Measurements from ENCODE around the gene C15orf39. TPM values are rescaled to one million over a fixed set of nuclear protein-coding genes. Genes with fewer than 3 reads are reported as not detected.

Gene C15orf39
- total and polyA plus RNA-seq, 2 of the 13 experiments (the other 11 are each of a cell fraction or from before 2014, with no cell fraction given): 6.2 to 13.5 TPM

- Histone ChIP-seq H4K20me1 (ENCODE audit: insufficient read depth, low read length) (peaks cover 19% of the 10 kb centered on the region), H3K36me3 (replicated peaks in 1 of 2; ENCODE audit: control insufficient read depth in 1 of 2, insufficient read depth in 2 of 2, low read length in 2 of 2) (no peaks in the 10 kb centered on the region), H2AFZ (ENCODE audit: low read length) (no peak overlapping the region), H3K27ac (ENCODE audit: extremely low read length, insufficient read depth, low read length) (peak overlapping the region; percentile 54), H3K9me3 (ENCODE audit: low read length) (no peaks in the 10 kb centered on the region), H3K4me1 (ENCODE audit: insufficient read depth, low read length) (peaks cover 69% of the 10 kb centered on the region), H3K79me2 (ENCODE audit: insufficient read depth, low read length) (peaks cover 37% of the 10 kb centered on the region), H3K27me3 (ENCODE audit: control insufficient read depth in 1 of 2, insufficient read depth in 2 of 2, low read length in 2 of 2) (no peaks in the 10 kb centered on the region; a peak in 1 of 5 replicates), H3K9ac (ENCODE audit: insufficient read depth, low read depth, low read length) (peak overlapping the region; percentile 51), H3K4me2 (ENCODE audit: low read depth, low read length) (peak overlapping the region; percentile 98), H3K4me3 (replicated peaks in 1 of 3; ENCODE audit: insufficient read depth in 1 of 3, low read depth in 2 of 3, low read length in 3 of 3) (peak overlapping the region in 1 of 3 experiments; percentile 98; a peak in 2 of 6 replicates)
- DNase-seq (ENCODE audit: low spot score) (no peak), ATAC-seq (no peak), FAIRE-seq (no peak)
- intact Hi-C loops (cut with micrococcal nuclease; ENCODE audit: unreplicated experiment) (loop anchor here (2.0 kb wide), 1 partner anchor 17 kb away; no protein-coding TSS in a partner anchor), in situ Hi-C loops (cut with HindIII; ENCODE audit: extremely low pct_ligation_motif_present, low pct_unique_long_range_greater_than_20kb) (no loop called here)
- no peak for TF ChIP-seq ZNF432 (CRISPR knock-in tag; IDR thresholded peaks at IDR 0.05; ENCODE audit: borderline replicate concordance)
- no peak for TF ChIP-seq SOX6 (IDR thresholded peaks at IDR 0.05)
- TF ChIP-seq SOX6 (CRISPR knock-in tag; IDR thresholded peaks at IDR 0.05): 0 out of 2 replicates have a peak, but pooled peaks have one; percentile 5
- TF ChIP-seq ZMYM3 (CRISPR knock-in tag; IDR thresholded peaks at IDR 0.05): peak; percentile 9; the same call in 1 of the 2 replicates
- peak; percentile 96 for TF ChIP-seq ZNF768 (CRISPR knock-in tag; IDR thresholded peaks at IDR 0.05)
- no peak for TF ChIP-seq ZNF720 (CRISPR knock-in tag; IDR thresholded peaks at IDR 0.05)
- CTCF ChIA-PET (ENCODE audit: low intra/inter-chr PET ratio, low total read pairs): no interaction called here
- POLR2A ChIA-PET: interaction anchor here (0.6 to 6.8 kb wide), 17 partner anchors 10 to 176 kb away, joined by 3 to 151 read pairs (median 4); partner anchors contain the start of gene PPCDC
- 69% methylated on average over 2 of the region's 2 CpGs for WGBS (ENCODE audit: low lambda C conversion rate)
- BruUV-seq (replicated peaks): no TSS peak
Measured at GRCh38 chr15:75199357-75199940, 2.2 kb upstream of the C15orf39 start.

- intact Hi-C loops (cut with micrococcal nuclease; ENCODE audit: unreplicated experiment): no loop called here
- H3K4me3 ChIP-seq (replicated peaks in 1 of 3; ENCODE audit: insufficient read depth in 1 of 3, low read depth in 2 of 3, low read length in 3 of 3): peak overlapping the region; percentile 88 to 98 (median 91); a peak in 5 of 6 replicates
- ATAC-seq (no peak), DNase-seq (ENCODE audit: low spot score) (no peak), FAIRE-seq (no peak)
- CTCF ChIA-PET (ENCODE audit: low intra/inter-chr PET ratio, low total read pairs): interaction anchor here (1.3 kb wide), 1 partner anchor 55 kb away, joined by 4 read pairs; no protein-coding TSS in a partner anchor
- no TSS peak for BruUV-seq (replicated peaks)
- peak overlapping the region; percentile 69 for H3K27ac ChIP-seq (ENCODE audit: extremely low read length, insufficient read depth, low read length)
- 70% methylated on average over 11 of the region's 11 CpGs for WGBS (ENCODE audit: low lambda C conversion rate)
- peaks cover 78% of the 10 kb centered on the region for H3K4me1 ChIP-seq (ENCODE audit: insufficient read depth, low read length)
- H3K36me3 ChIP-seq (replicated peaks in 1 of 2; ENCODE audit: control insufficient read depth in 1 of 2, insufficient read depth in 2 of 2, low read length in 2 of 2): peaks cover 0 to 4% of the 10 kb centered on the region in 2 experiments; a peak in 2 of 5 replicates
- H3K9me3 ChIP-seq (ENCODE audit: low read length): no peaks in the 10 kb centered on the region
- peaks cover 28% of the 10 kb centered on the region for H4K20me1 ChIP-seq (ENCODE audit: insufficient read depth, low read length)
- POLR2A ChIA-PET: interaction anchor here (0.5 to 6.8 kb wide), 13 partner anchors 8 to 702 kb away, joined by 3 to 151 read pairs (median 8); partner anchors contain the start of genes MAN2C1 and PPCDC
- peak overlapping the region; percentile 98 for H3K4me2 ChIP-seq (ENCODE audit: low read depth, low read length)
- H3K27me3 ChIP-seq (ENCODE audit: control insufficient read depth in 1 of 2, insufficient read depth in 2 of 2, low read length in 2 of 2): no peaks in the 10 kb centered on the region; a peak in 1 of 5 replicates
- H3K9ac ChIP-seq (ENCODE audit: insufficient read depth, low read depth, low read length): peak overlapping the region; percentile 51; the same call in 1 of the 2 replicates
- H3K79me2 ChIP-seq (ENCODE audit: insufficient read depth, low read length): peaks cover 46% of the 10 kb centered on the region
- in situ Hi-C loops (cut with HindIII; ENCODE audit: extremely low pct_ligation_motif_present, low pct_unique_long_range_greater_than_20kb): loop anchor here (5.0 kb wide), 1 partner anchor 48 kb away; no protein-coding TSS in a partner anchor
- no peak overlapping the region for H2AFZ ChIP-seq (ENCODE audit: low read length)
- no peak for TF ChIP-seq NFYB (CRISPR knock-in tag; IDR thresholded peaks at IDR 0.05)
- TF ChIP-seq KDM6A (CRISPR knock-in tag; IDR thresholded peaks at IDR 0.05; ENCODE audit: low read depth): no peak
- TF ChIP-seq ZNF557 (CRISPR knock-in tag; IDR thresholded peaks at IDR 0.05): no peak
- TF ChIP-seq RXRA (CRISPR knock-in tag; IDR thresholded peaks at IDR 0.05): 0 out of 2 replicates have a peak, but pooled peaks have one; percentile 16
- TF ChIP-seq MAX (IDR thresholded peaks at IDR 0.05): no peak
- TF ChIP-seq ATF7 (IDR thresholded peaks at IDR 0.05): no peak
- TF ChIP-seq ATF7 (CRISPR knock-in tag; IDR thresholded peaks at IDR 0.05): no peak
- TF ChIP-seq ZNF768 (CRISPR knock-in tag; IDR thresholded peaks at IDR 0.05): peak; percentile 92
- 0 out of 2 replicates have a peak, but pooled peaks have one; percentile 1 for TF ChIP-seq GTF3A (CRISPR knock-in tag; conservative IDR thresholded peaks at IDR 0.05)
- TF ChIP-seq ETV5 (CRISPR knock-in tag; IDR thresholded peaks at IDR 0.05; ENCODE audit: borderline replicate concordance): 0 out of 2 replicates have a peak, but pooled peaks have one; percentile 5
- 0 out of 2 replicates have a peak, but pooled peaks have one; percentile 5 for TF ChIP-seq ARHGAP35 (CRISPR knock-in tag; IDR thresholded peaks at IDR 0.05; ENCODE audit: borderline replicate concordance)
- peak; percentile 28; the same call in 1 of the 2 replicates for TF ChIP-seq ZFP82 (CRISPR knock-in tag; IDR thresholded peaks at IDR 0.05; ENCODE audit: borderline replicate concordance)
- no peak for TF ChIP-seq STAT5B (CRISPR knock-in tag; IDR thresholded peaks at IDR 0.05)
- 0 out of 2 replicates have a peak, but pooled peaks have one; percentile 22 for TF ChIP-seq IRF9 (CRISPR knock-in tag; IDR thresholded peaks at IDR 0.05; ENCODE audit: borderline replicate concordance)
Measured at GRCh38 chr15:75200391-75200764, 1.3 kb upstream of the C15orf39 start.

All from HepG2 (cell line).